OCI-LY1 (cell line): ENCODE measurements around the gene PCSK5.
"Not testable (repeated sequence)": the region's sequence is repeated elsewhere in the genome, so short reads cannot be mapped to it uniquely, and the experiment has no call there.

Experiments used
- H2AFZ ChIP-seq: fragments of 200-600 bp; sonication (generic), shearing (Covaris generic); 2 replicates; pipeline ENCODE4 v1.6.0; 2014; ENCODE audit warnings: antibody characterized with exemption, mild to moderate bottlenecking, low read length
- H3F3A ChIP-seq: fragments of 200-600 bp; sonication (generic), shearing (Covaris generic); 2 replicates; pipeline ENCODE4 v1.6.0; 2014; ENCODE audit warnings: mild to moderate bottlenecking, antibody characterized with exemption, low read length, moderate library complexity; ENCODE audit not compliant: insufficient read depth
- H3K27ac ChIP-seq: fragments of 200-600 bp; sonication (generic); 2 replicates; pipeline ENCODE4 v1.5.1; 2014; ENCODE audit warnings: low read length, mixed run types, mild to moderate bottlenecking, low read depth; ENCODE audit not compliant: poor library complexity, severe bottlenecking
- H3K27me3 ChIP-seq: fragments of 200-600 bp; sonication (generic); 2 replicates; pipeline ENCODE4 v1.6.0; 2014; ENCODE audit warnings: antibody characterized with exemption, mild to moderate bottlenecking, low read length, moderate library complexity; ENCODE audit not compliant: insufficient read depth
- H3K36me3 ChIP-seq: fragments of 200-600 bp; sonication (generic); 2 replicates; pipeline ENCODE4 v1.6.1; 2014; ENCODE audit warnings: mild to moderate bottlenecking, antibody characterized with exemption, low read length, moderate library complexity, mixed read lengths; ENCODE audit not compliant: insufficient read depth
- H3K4me1 ChIP-seq: fragments of 200-600 bp; sonication (generic); 2 replicates; pipeline ENCODE4 v1.5.1; 2014; ENCODE audit warnings: mild to moderate bottlenecking, low read length, moderate library complexity; ENCODE audit not compliant: insufficient read depth, severe bottlenecking
- H3K4me2 ChIP-seq: fragments of 200-600 bp; sonication (generic), shearing (Covaris generic); 2 replicates; pipeline ENCODE4 v1.6.1; 2014; ENCODE audit warnings: low read length
- H3K4me3 ChIP-seq: fragments of 200-600 bp; sonication (generic); 2 replicates; pipeline ENCODE4 v1.5.1; 2014; ENCODE audit warnings: low read length, low read depth, mild to moderate bottlenecking, mixed read lengths; ENCODE audit not compliant: poor library complexity, severe bottlenecking
- H3K79me2 ChIP-seq: fragments of 200-600 bp; shearing (Covaris generic); 2 replicates; pipeline ENCODE4 v1.6.1; 2016; ENCODE audit warnings: mixed run types, low read length, mixed read lengths; ENCODE audit not compliant: insufficient read depth
- H3K9ac ChIP-seq: fragments of 200-600 bp; sonication (generic), shearing (Covaris generic); 2 replicates; pipeline ENCODE4 v1.6.1; 2014; ENCODE audit warnings: mild to moderate bottlenecking, low read length, mixed read lengths
- H3K9me2 ChIP-seq: fragments of 200-600 bp; sonication (generic), shearing (Covaris generic); 2 replicates; pipeline ENCODE4 v1.6.1; 2014; ENCODE audit warnings: low read depth, mild to moderate bottlenecking, low read length, mixed read lengths
- H3K9me3 ChIP-seq: fragments of 200-600 bp; shearing (Covaris generic); 2 replicates; pipeline ENCODE4 v1.6.1; 2014; ENCODE audit warnings: low read length, mixed read lengths
- H4K20me1 ChIP-seq: fragments of 200-600 bp; sonication (generic), shearing (Covaris generic); 2 replicates; pipeline ENCODE4 v1.6.0; 2016; ENCODE audit warnings: mild to moderate bottlenecking, low read length; ENCODE audit not compliant: insufficient read depth
- EZH2 ChIP-seq: fragments of 200-600 bp; sonication (generic), shearing (Covaris generic); IDR thresholded peaks from 2 replicates; pipeline ENCODE4 v1.8.0; 2017; ENCODE audit warnings: borderline replicate concordance, mixed run types, mild to moderate bottlenecking, antibody characterized with exemption, low read length, moderate library complexity, mixed read lengths
- TF ChIP-seq, protein P1 (sequence below): fragments of 200-600 bp; sonication (generic), shearing (Covaris generic); IDR thresholded peaks from 2 replicates; pipeline ENCODE4 v1.5.1; 2017; ENCODE audit warnings: mild to moderate bottlenecking, antibody characterized with exemption, low read length, moderate library complexity, mixed read lengths

Gene PCSK5

DNA sequence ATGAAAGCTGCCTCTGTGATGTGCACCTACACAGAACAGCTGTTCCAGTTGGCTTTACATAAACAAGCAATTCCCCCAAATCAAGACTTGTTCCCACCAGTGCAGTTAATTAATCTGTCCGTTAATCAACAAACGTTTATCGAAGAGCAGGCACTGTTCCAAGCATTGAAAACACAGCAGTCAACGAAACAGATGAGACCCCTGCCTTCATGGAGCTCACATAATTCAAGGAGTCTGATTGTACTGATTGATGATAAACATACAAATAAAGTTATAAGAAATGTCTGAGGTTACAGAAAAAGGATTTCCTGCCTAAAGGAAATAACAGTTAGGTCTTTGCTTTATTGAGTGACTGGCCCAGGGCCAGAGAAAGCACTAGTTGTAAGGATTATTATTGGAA lies 26.2 kb upstream of the PCSK5 start:
- TF ChIP-seq, protein P1, sequence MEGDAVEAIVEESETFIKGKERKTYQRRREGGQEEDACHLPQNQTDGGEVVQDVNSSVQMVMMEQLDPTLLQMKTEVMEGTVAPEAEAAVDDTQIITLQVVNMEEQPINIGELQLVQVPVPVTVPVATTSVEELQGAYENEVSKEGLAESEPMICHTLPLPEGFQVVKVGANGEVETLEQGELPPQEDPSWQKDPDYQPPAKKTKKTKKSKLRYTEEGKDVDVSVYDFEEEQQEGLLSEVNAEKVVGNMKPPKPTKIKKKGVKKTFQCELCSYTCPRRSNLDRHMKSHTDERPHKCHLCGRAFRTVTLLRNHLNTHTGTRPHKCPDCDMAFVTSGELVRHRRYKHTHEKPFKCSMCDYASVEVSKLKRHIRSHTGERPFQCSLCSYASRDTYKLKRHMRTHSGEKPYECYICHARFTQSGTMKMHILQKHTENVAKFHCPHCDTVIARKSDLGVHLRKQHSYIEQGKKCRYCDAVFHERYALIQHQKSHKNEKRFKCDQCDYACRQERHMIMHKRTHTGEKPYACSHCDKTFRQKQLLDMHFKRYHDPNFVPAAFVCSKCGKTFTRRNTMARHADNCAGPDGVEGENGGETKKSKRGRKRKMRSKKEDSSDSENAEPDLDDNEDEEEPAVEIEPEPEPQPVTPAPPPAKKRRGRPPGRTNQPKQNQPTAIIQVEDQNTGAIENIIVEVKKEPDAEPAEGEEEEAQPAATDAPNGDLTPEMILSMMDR, result no peak
- TF ChIP-seq EZH2, result no peak
- no peaks in the 10 kb centered on the region for H3K9me2 ChIP-seq
- no peaks in the 10 kb centered on the region for H3K9me3 ChIP-seq
- no peak overlapping the region for H2AFZ ChIP-seq
- H3K4me2 ChIP-seq, result no peak overlapping the region
- H3K4me1 ChIP-seq, result no peaks in the 10 kb centered on the region
- H4K20me1 ChIP-seq, result no peaks in the 10 kb centered on the region
- H3K9ac ChIP-seq, result no peak overlapping the region
- H3K4me3 ChIP-seq, result no peak overlapping the region
- H3K27me3 ChIP-seq, result no peaks in the 10 kb centered on the region
- no peaks in the 10 kb centered on the region for H3F3A ChIP-seq
- H3K27ac ChIP-seq, result no peak overlapping the region
- H3K79me2 ChIP-seq, result no peaks in the 10 kb centered on the region
- no peaks in the 10 kb centered on the region for H3K36me3 ChIP-seq

DNA sequence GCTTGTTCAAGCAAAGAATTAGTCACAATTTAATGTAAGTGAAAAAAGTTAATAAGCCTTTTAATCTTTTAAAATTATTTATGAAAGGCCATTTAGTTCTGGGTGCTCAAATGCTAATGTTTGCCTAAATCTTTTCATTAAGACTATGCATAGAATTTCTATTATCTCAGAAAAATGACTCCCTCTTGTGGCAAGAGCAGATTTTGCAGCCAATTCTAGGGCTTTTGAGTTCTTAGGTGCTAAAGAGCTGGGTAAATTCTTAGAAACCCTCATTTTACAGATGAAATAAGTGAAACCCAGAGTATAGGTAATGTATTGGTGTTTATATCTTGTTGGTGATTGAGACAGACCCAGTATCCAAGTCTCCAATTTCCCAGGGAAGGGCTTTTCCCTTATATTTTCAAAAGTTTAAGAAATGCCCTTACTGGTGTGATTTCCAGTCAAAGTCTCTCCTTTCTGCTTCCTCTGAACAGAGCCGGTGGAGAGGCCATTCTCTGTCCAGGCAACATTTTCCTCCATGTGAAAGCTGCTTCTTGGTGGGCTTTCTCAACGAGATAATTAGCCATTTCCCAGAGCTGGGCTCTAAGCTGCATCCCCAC lies 24.1 kb upstream of the PCSK5 start:
- H3K36me3 ChIP-seq, result no peaks in the 10 kb centered on the region
- no peaks in the 10 kb centered on the region for H3K9me2 ChIP-seq
- no peaks in the 10 kb centered on the region for H4K20me1 ChIP-seq
- no peaks in the 10 kb centered on the region for H3F3A ChIP-seq
- no peak overlapping the region for H3K27ac ChIP-seq
- no peaks in the 10 kb centered on the region for H3K9me3 ChIP-seq
- H2AFZ ChIP-seq, result no peak overlapping the region
- no peak overlapping the region for H3K4me2 ChIP-seq
- H3K9ac ChIP-seq, result no peak overlapping the region
- no peaks in the 10 kb centered on the region for H3K4me1 ChIP-seq
- H3K4me3 ChIP-seq, result no peak overlapping the region
- H3K27me3 ChIP-seq, result no peaks in the 10 kb centered on the region
- no peaks in the 10 kb centered on the region for H3K79me2 ChIP-seq
- TF ChIP-seq, protein P1, result peak; percentile 80
- no peak for TF ChIP-seq EZH2

DNA sequence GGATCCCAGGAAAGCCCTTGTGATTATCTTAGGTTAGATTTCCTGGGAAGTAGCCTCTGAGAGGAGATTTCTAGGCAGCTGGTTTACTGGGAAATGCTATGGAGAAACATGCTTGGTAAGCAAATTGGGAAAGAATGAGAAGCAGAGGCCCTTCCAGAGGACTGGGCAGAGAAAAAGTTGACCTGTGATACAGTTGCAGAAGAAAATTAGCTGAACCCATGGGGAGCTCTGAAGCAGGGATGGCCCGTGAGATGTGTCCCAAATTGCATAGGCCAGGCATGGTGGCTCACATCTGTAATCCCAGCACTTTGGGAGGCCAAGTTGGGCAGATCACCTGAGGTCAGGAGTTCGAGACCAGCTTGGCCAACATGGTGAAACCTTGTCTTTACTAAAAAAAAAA lies 21.9 kb upstream of the PCSK5 start:
- not testable (repeated sequence) for H3K36me3 ChIP-seq

DNA sequence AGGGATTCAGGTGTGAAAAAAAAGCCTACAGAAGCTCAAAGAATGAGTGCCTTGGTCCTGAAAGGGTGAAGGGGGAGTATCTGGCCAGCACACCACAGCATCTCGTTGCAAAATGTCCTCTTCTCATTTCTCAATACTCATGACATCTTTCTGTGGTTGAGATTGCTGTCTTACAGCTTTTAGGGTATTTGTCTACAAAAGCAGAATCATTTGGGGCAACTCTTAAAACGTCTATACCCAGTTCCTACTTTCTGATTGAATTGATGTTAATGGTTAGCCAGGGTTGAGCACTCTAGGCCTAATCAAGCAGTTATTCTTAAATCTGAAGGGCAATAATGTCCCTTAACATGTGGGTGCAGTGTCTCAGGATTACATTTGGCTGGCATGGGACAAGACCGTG lies 21.2 kb upstream of the PCSK5 start:
- TF ChIP-seq, protein P1, result no peak
- TF ChIP-seq EZH2, result no peak
- H3K9me3 ChIP-seq, result no peaks in the 10 kb centered on the region
- no peaks in the 10 kb centered on the region for H3K27me3 ChIP-seq
- H3F3A ChIP-seq, result no peaks in the 10 kb centered on the region
- H3K36me3 ChIP-seq, result no peaks in the 10 kb centered on the region
- H3K4me2 ChIP-seq, result no peak overlapping the region
- no peak overlapping the region for H2AFZ ChIP-seq
- no peak overlapping the region for H3K9ac ChIP-seq
- no peaks in the 10 kb centered on the region for H3K4me1 ChIP-seq
- no peak overlapping the region for H3K27ac ChIP-seq
- no peak overlapping the region for H3K4me3 ChIP-seq
- no peaks in the 10 kb centered on the region for H3K79me2 ChIP-seq
- H4K20me1 ChIP-seq, result no peaks in the 10 kb centered on the region
- H3K9me2 ChIP-seq, result no peaks in the 10 kb centered on the region

More for the DNA sequence above, 21.9 kb upstream of the PCSK5 start:
- not testable (repeated sequence) for H3K79me2 ChIP-seq, H3K27me3 ChIP-seq, H3K4me2 ChIP-seq, H3K27ac ChIP-seq, H3K4me1 ChIP-seq, H3F3A ChIP-seq, H3K9ac ChIP-seq, H3K4me3 ChIP-seq, H3K9me2 ChIP-seq, H3K9me3 ChIP-seq, H4K20me1 ChIP-seq, H2AFZ ChIP-seq
